ENCODE data around the gene PMEPA1.

The PMEPA1 gene

DNA sequence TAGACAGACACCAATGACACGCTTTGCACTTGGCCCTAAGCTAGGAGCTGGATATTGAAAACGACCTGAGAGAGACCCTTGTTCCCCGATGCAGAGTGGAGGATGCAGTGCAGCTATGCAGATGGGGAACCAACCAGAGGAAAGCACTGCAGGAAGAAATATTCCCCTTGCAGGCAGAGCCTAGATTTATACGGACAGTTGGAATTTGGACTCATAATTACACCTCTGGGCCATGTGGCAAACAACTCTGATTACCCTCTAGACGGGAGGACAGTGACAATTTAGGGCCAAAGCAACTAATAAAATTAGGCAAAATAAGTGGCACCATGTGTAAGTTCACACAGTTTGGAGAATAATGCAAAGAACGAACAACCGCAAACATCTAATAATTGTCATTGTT, 12.3 kb downstream of the PMEPA1 start:
- no peak for DNase-seq (ENCODE audit: low read depth)
- TF ChIP-seq, protein P1, sequence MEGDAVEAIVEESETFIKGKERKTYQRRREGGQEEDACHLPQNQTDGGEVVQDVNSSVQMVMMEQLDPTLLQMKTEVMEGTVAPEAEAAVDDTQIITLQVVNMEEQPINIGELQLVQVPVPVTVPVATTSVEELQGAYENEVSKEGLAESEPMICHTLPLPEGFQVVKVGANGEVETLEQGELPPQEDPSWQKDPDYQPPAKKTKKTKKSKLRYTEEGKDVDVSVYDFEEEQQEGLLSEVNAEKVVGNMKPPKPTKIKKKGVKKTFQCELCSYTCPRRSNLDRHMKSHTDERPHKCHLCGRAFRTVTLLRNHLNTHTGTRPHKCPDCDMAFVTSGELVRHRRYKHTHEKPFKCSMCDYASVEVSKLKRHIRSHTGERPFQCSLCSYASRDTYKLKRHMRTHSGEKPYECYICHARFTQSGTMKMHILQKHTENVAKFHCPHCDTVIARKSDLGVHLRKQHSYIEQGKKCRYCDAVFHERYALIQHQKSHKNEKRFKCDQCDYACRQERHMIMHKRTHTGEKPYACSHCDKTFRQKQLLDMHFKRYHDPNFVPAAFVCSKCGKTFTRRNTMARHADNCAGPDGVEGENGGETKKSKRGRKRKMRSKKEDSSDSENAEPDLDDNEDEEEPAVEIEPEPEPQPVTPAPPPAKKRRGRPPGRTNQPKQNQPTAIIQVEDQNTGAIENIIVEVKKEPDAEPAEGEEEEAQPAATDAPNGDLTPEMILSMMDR (IDR thresholded peaks at IDR 0.05; ENCODE audit: control insufficient read depth, extremely low read depth, insufficient read depth) = no peak
- H3K4me3 ChIP-seq (ENCODE audit: low read depth, low read length) = no peak overlapping the region

DNA sequence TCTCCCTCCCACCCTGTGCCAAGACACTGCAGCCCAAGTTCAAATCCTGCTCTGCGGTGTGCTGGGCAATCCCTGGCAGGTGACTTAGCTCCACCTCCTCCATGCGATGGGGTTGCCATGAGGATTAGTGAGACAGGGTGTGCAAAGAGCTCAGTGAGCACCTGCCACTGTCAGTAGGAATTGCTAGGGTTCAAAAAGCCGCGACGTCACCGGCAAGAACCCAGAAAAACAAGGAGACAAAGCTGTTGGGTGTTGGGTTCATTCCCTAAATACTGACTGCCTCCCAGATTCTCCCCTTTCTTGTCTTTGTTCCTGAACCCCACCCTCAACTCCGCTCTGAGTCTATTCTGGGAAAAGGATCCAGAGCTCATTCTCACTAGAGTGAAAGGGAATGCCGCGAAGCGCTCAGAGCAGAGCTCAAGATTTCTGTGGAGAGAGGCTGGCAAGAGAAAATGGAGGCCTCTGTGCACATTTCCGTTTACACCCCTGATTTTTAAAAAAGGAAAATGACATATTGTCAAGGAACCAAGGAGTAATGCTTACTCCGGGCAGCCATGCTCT, 13.3 kb downstream of the PMEPA1 start:
- H3K4me3 ChIP-seq (ENCODE audit: low read depth, low read length) = no peak overlapping the region

DNA sequence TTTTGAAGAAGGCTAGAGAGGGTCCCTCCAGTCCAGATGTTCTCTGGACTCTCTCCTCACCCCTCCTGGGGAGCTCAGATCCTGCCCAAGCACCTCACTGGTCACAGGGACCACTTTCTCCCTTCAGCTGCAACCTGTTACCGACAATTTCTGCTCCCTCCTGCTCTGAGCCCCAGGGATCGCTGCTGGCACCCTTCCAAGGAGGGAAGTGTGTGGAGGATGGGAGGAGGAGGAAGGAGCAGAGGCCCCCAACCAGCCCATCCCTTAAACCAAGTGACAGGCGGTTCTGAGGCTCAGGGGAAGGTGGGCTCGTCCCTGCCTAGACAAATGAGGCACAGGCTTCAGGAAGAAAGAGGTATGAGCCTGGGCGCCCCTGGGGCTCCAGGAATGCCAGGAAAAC, 13.9 kb downstream of the PMEPA1 start:
- H3K4me3 ChIP-seq (ENCODE audit: low read depth, low read length) = no peak overlapping the region
- TF ChIP-seq, protein P1 (IDR thresholded peaks at IDR 0.05; ENCODE audit: control insufficient read depth, extremely low read depth, insufficient read depth) = no peak
- no peak for DNase-seq (ENCODE audit: low read depth)

More for the DNA sequence above, 13.3 kb downstream of the PMEPA1 start:
- TF ChIP-seq, protein P1 (IDR thresholded peaks at IDR 0.05; ENCODE audit: control insufficient read depth, extremely low read depth, insufficient read depth) = no peak
- no peak for DNase-seq (ENCODE audit: low read depth)

DNA sequence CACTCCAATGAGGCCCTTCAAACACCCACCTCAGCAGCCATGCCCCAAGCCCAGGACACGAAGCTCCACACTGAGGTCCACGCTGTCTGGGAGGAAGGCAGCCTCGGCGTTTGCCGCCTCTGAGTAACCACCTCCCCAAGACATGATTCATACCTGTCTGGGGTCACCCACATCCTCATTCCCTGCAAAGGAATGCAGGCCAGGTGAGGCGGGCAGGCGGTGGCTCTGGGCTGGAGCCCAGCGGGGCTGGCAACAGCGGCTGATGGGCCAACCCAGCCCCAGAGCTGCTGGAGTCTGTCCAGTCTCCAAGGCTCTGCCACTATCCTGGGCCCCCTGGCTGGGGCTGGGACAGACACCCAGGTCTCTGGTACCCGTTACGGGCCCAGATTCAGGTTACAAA, 14.8 kb downstream of the PMEPA1 start:
- TF ChIP-seq, protein P1 (IDR thresholded peaks at IDR 0.05; ENCODE audit: control insufficient read depth, extremely low read depth, insufficient read depth) = no peak
- DNase-seq (ENCODE audit: low read depth) = no peak
- H3K4me3 ChIP-seq (ENCODE audit: low read depth, low read length) = no peak overlapping the region

DNA sequence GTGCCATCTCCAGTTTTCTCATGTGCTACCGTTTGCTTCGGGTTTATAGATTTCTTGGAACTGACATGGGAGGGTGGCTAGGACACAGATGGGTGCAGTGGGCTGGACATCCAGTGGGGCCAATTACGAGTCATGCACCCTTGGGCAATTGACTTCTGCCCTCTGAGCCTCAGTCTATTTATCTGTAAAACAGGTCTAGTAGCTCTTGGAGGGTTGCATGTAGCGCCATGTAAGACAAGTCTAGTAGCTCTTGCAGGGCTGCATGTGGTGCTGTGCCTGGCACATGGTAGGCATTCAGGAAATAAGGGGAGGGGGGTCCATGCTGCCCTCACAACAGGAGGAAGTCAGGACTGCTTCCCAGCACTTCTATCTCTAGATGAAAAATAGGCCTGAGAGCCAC, 15.3 kb downstream of the PMEPA1 start:
- TF ChIP-seq, protein P1 (IDR thresholded peaks at IDR 0.05; ENCODE audit: control insufficient read depth, extremely low read depth, insufficient read depth) = no peak
- no peak overlapping the region for H3K4me3 ChIP-seq (ENCODE audit: low read depth, low read length)
- no peak for DNase-seq (ENCODE audit: low read depth)

DNA sequence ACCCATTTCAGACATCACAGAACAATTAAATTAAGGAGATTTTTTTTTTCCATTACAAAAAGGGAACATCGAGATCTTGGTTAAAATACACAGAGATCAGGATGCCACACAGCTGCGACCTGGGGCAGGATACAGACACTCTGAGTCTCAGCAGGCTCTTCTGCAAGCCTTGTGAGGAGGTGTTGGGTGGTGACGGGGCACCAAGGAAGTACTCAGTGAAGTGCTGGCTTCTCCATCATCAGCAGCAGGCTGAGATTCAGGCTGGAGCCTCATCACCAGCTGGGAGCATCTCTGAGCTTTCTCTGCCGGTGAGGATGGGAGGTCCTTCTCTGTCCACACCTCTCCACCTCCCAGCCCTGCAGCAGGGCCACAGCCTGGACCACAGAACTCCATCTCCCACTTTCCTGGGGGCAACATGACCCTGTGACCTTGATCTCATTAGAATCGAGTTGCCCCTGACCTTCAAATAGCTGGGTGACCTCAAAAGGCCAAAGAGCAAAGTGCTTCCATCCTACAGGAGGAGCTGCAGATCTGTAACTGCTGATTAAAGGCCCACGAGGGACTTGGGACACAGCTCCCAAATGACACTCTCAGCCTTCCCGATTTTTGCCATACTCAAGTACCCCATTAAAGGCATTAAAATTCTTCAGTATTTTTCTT, 16.0 kb downstream of the PMEPA1 start:
- H3K4me3 ChIP-seq (ENCODE audit: low read depth, low read length) = no peak overlapping the region
- TF ChIP-seq, protein P1 (IDR thresholded peaks at IDR 0.05; ENCODE audit: control insufficient read depth, extremely low read depth, insufficient read depth) = no peak
- no peak for DNase-seq (ENCODE audit: low read depth)

Data from LNCaP clone FGC (cell line).